ENCODE measurements around the gene SEMA6D.

Gene SEMA6D

GRCh38 chr15:47768735-47769134 lies 51.4 kb downstream of the SEMA6D start:
- Histone ChIP-seq H3K27ac (ENCODE audit: low read length) (no peak overlapping the region), H3K4me1 (ENCODE audit: control insufficient read depth, low read depth, low read length) (peaks cover 11% of the 10 kb centered on the region), H3K4me3 (ENCODE audit: low read length) (no peak overlapping the region), H3K36me3 (ENCODE audit: control insufficient read depth, low read depth, low read length) (no peaks in the 10 kb centered on the region), H3K9ac (ENCODE audit: low read length) (no peak overlapping the region), H3K9me3 (ENCODE audit: control insufficient read depth, low read depth, low read length) (no peaks in the 10 kb centered on the region), H3K27me3 (ENCODE audit: control insufficient read depth, insufficient read depth, low read length) (no peaks in the 10 kb centered on the region)

- no peak overlapping the region for H3K4me3 ChIP-seq (ENCODE audit: low read length)
Observed at GRCh38 chr15:47769166-47769565, 51.9 kb downstream of the SEMA6D start.

GRCh38 chr15:47773143-47773542 lies 55.8 kb downstream of the SEMA6D start:
- Histone ChIP-seq H3K27ac (ENCODE audit: low read length) (no peak overlapping the region), H3K9ac (ENCODE audit: low read length) (no peak overlapping the region), H3K27me3 (ENCODE audit: control insufficient read depth, insufficient read depth, low read length) (no peaks in the 10 kb centered on the region), H3K36me3 (ENCODE audit: control insufficient read depth, low read depth, low read length) (no peaks in the 10 kb centered on the region), H3K4me3 (ENCODE audit: low read length) (no peak overlapping the region), H3K4me1 (ENCODE audit: control insufficient read depth, low read depth, low read length) (peaks cover 21% of the 10 kb centered on the region), H3K9me3 (ENCODE audit: control insufficient read depth, low read depth, low read length) (no peaks in the 10 kb centered on the region)

More at GRCh38 chr15:47769166-47769565, 51.9 kb downstream of the SEMA6D start:
- Histone ChIP-seq H3K27ac (ENCODE audit: low read length) (no peak overlapping the region), H3K9ac (ENCODE audit: low read length) (no peak overlapping the region), H3K9me3 (ENCODE audit: control insufficient read depth, low read depth, low read length) (no peaks in the 10 kb centered on the region), H3K4me1 (ENCODE audit: control insufficient read depth, low read depth, low read length) (peaks cover 8% of the 10 kb centered on the region), H3K36me3 (ENCODE audit: control insufficient read depth, low read depth, low read length) (no peaks in the 10 kb centered on the region), H3K27me3 (ENCODE audit: control insufficient read depth, insufficient read depth, low read length) (no peaks in the 10 kb centered on the region)

- Histone ChIP-seq H3K4me1 (ENCODE audit: control insufficient read depth, low read depth, low read length) (peaks cover 35% of the 10 kb centered on the region), H3K9ac (ENCODE audit: low read length) (no peak overlapping the region), H3K27me3 (ENCODE audit: control insufficient read depth, insufficient read depth, low read length) (no peaks in the 10 kb centered on the region), H3K9me3 (ENCODE audit: control insufficient read depth, low read depth, low read length) (no peaks in the 10 kb centered on the region), H3K4me3 (ENCODE audit: low read length) (peak overlapping the region; percentile 7), H3K27ac (ENCODE audit: low read length) (peak overlapping the region; percentile 14), H3K36me3 (ENCODE audit: control insufficient read depth, low read depth, low read length) (no peaks in the 10 kb centered on the region)
Observed at GRCh38 chr15:47778263-47778770, 61.0 kb downstream of the SEMA6D start.

GRCh38 chr15:47780971-47781370 lies 63.7 kb downstream of the SEMA6D start:
- Histone ChIP-seq H3K9ac (ENCODE audit: low read length) (no peak overlapping the region), H3K9me3 (ENCODE audit: control insufficient read depth, low read depth, low read length) (no peaks in the 10 kb centered on the region), H3K4me1 (ENCODE audit: control insufficient read depth, low read depth, low read length) (peaks cover 35% of the 10 kb centered on the region), H3K36me3 (ENCODE audit: control insufficient read depth, low read depth, low read length) (no peaks in the 10 kb centered on the region), H3K27ac (ENCODE audit: low read length) (no peak overlapping the region), H3K4me3 (ENCODE audit: low read length) (no peak overlapping the region), H3K27me3 (ENCODE audit: control insufficient read depth, insufficient read depth, low read length) (no peaks in the 10 kb centered on the region)

GRCh38 chr15:47781527-47781926 lies 64.2 kb downstream of the SEMA6D start:
- H3K4me1 ChIP-seq (ENCODE audit: control insufficient read depth, low read depth, low read length), result peaks cover 35% of the 10 kb centered on the region
- H3K4me3 ChIP-seq (ENCODE audit: low read length), result no peak overlapping the region
- no peaks in the 10 kb centered on the region for H3K9me3 ChIP-seq (ENCODE audit: control insufficient read depth, low read depth, low read length)
- no peak overlapping the region for H3K27ac ChIP-seq (ENCODE audit: low read length)
- no peaks in the 10 kb centered on the region for H3K36me3 ChIP-seq (ENCODE audit: control insufficient read depth, low read depth, low read length)
- H3K27me3 ChIP-seq (ENCODE audit: control insufficient read depth, insufficient read depth, low read length), result no peaks in the 10 kb centered on the region
- H3K9ac ChIP-seq (ENCODE audit: low read length), result no peak overlapping the region

GRCh38 chr15:47784820-47785219 lies 67.5 kb downstream of the SEMA6D start:
- peaks cover 7% of the 10 kb centered on the region for H3K4me1 ChIP-seq (ENCODE audit: control insufficient read depth, low read depth, low read length)
- H3K4me3 ChIP-seq (ENCODE audit: low read length), result no peak overlapping the region
- H3K36me3 ChIP-seq (ENCODE audit: control insufficient read depth, low read depth, low read length), result no peaks in the 10 kb centered on the region
- no peaks in the 10 kb centered on the region for H3K27me3 ChIP-seq (ENCODE audit: control insufficient read depth, insufficient read depth, low read length)
- H3K27ac ChIP-seq (ENCODE audit: low read length), result no peak overlapping the region
- no peaks in the 10 kb centered on the region for H3K9me3 ChIP-seq (ENCODE audit: control insufficient read depth, low read depth, low read length)
- no peak overlapping the region for H3K9ac ChIP-seq (ENCODE audit: low read length)

- Histone ChIP-seq H3K9ac (ENCODE audit: low read length) (no peak overlapping the region), H3K36me3 (ENCODE audit: control insufficient read depth, low read depth, low read length) (no peaks in the 10 kb centered on the region), H3K9me3 (ENCODE audit: control insufficient read depth, low read depth, low read length) (no peaks in the 10 kb centered on the region), H3K4me3 (ENCODE audit: low read length) (no peak overlapping the region), H3K27ac (ENCODE audit: low read length) (no peak overlapping the region), H3K4me1 (ENCODE audit: control insufficient read depth, low read depth, low read length) (peaks cover 5% of the 10 kb centered on the region), H3K27me3 (ENCODE audit: control insufficient read depth, insufficient read depth, low read length) (no peaks in the 10 kb centered on the region)
Observed at GRCh38 chr15:47786371-47786770, 69.1 kb downstream of the SEMA6D start.

- Histone ChIP-seq H3K9me3 (ENCODE audit: control insufficient read depth, low read depth, low read length) (no peaks in the 10 kb centered on the region), H3K27ac (ENCODE audit: low read length) (no peak overlapping the region), H3K4me3 (ENCODE audit: low read length) (no peak overlapping the region), H3K27me3 (ENCODE audit: control insufficient read depth, insufficient read depth, low read length) (no peaks in the 10 kb centered on the region), H3K9ac (ENCODE audit: low read length) (no peak overlapping the region), H3K36me3 (ENCODE audit: control insufficient read depth, low read depth, low read length) (no peaks in the 10 kb centered on the region), H3K4me1 (ENCODE audit: control insufficient read depth, low read depth, low read length) (peaks cover 2% of the 10 kb centered on the region)
Observed at GRCh38 chr15:47787875-47788274, 70.6 kb downstream of the SEMA6D start.

- H3K4me1 ChIP-seq (ENCODE audit: control insufficient read depth, low read depth, low read length), result peaks cover 2% of the 10 kb centered on the region
- no peaks in the 10 kb centered on the region for H3K9me3 ChIP-seq (ENCODE audit: control insufficient read depth, low read depth, low read length)
- H3K9ac ChIP-seq (ENCODE audit: low read length), result no peak overlapping the region
- no peak overlapping the region for H3K27ac ChIP-seq (ENCODE audit: low read length)
- H3K4me3 ChIP-seq (ENCODE audit: low read length), result no peak overlapping the region
- H3K36me3 ChIP-seq (ENCODE audit: control insufficient read depth, low read depth, low read length), result no peaks in the 10 kb centered on the region
- H3K27me3 ChIP-seq (ENCODE audit: control insufficient read depth, insufficient read depth, low read length), result no peaks in the 10 kb centered on the region
Observed at GRCh38 chr15:47788685-47789084, 71.4 kb downstream of the SEMA6D start.

- H3K9ac ChIP-seq (ENCODE audit: low read length), result no peak overlapping the region
- H3K36me3 ChIP-seq (ENCODE audit: control insufficient read depth, low read depth, low read length), result no peaks in the 10 kb centered on the region
- H3K27ac ChIP-seq (ENCODE audit: low read length), result no peak overlapping the region
- no peak overlapping the region for H3K4me3 ChIP-seq (ENCODE audit: low read length)
- no peaks in the 10 kb centered on the region for H3K9me3 ChIP-seq (ENCODE audit: control insufficient read depth, low read depth, low read length)
- H3K27me3 ChIP-seq (ENCODE audit: control insufficient read depth, insufficient read depth, low read length), result no peaks in the 10 kb centered on the region
- H3K4me1 ChIP-seq (ENCODE audit: control insufficient read depth, low read depth, low read length), result peaks cover 2% of the 10 kb centered on the region
Observed at GRCh38 chr15:47791161-47791560, 73.9 kb downstream of the SEMA6D start.

- Histone ChIP-seq H3K4me3 (ENCODE audit: low read length) (no peak overlapping the region), H3K36me3 (ENCODE audit: control insufficient read depth, low read depth, low read length) (no peaks in the 10 kb centered on the region), H3K9me3 (ENCODE audit: control insufficient read depth, low read depth, low read length) (no peaks in the 10 kb centered on the region), H3K27me3 (ENCODE audit: control insufficient read depth, insufficient read depth, low read length) (no peaks in the 10 kb centered on the region), H3K27ac (ENCODE audit: low read length) (no peak overlapping the region), H3K4me1 (ENCODE audit: control insufficient read depth, low read depth, low read length) (peaks cover 2% of the 10 kb centered on the region), H3K9ac (ENCODE audit: low read length) (no peak overlapping the region)
Observed at GRCh38 chr15:47792231-47792630, 74.9 kb downstream of the SEMA6D start.

Data from iPS-18a (cell line).